ENCODE data around the gene KYNU. TPM values are rescaled to one million over a fixed set of nuclear protein-coding genes. Genes with fewer than 3 reads are reported as not detected.
"Not testable (repeated sequence)": the region's sequence is repeated elsewhere in the genome, so short reads cannot be mapped to it uniquely, and the experiment has no call there.

KYNU gene
- total RNA-seq, 2 donors from 2014 or later: 0.52 to 0.94 TPM

DNA sequence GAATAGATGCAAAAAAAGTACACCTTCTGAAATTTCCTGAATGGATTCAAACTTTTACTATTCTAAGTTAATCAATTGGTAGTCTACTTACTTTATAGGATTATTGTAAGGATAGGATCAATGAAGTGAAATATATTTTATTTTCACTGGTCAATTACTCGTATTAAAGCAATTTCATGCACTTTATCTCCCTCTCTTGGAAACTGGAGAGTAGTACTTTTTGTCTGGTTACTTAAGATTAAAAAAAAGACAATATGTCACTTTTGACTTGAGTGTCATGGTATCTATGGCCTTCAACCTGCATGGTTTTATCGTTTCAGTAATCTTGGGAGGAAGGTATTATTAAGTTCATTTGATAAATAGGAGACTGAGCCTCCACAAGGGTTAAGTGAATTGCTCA lies 1.0 kb upstream of the KYNU start:
- DNase-seq (ENCODE audit: low spot score): no peak
- H3K27me3 ChIP-seq: no peaks in the 10 kb centered on the region
- H3K36me3 ChIP-seq: no peaks in the 10 kb centered on the region
- TF ChIP-seq, protein P1, sequence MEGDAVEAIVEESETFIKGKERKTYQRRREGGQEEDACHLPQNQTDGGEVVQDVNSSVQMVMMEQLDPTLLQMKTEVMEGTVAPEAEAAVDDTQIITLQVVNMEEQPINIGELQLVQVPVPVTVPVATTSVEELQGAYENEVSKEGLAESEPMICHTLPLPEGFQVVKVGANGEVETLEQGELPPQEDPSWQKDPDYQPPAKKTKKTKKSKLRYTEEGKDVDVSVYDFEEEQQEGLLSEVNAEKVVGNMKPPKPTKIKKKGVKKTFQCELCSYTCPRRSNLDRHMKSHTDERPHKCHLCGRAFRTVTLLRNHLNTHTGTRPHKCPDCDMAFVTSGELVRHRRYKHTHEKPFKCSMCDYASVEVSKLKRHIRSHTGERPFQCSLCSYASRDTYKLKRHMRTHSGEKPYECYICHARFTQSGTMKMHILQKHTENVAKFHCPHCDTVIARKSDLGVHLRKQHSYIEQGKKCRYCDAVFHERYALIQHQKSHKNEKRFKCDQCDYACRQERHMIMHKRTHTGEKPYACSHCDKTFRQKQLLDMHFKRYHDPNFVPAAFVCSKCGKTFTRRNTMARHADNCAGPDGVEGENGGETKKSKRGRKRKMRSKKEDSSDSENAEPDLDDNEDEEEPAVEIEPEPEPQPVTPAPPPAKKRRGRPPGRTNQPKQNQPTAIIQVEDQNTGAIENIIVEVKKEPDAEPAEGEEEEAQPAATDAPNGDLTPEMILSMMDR (IDR thresholded peaks at IDR 0.05): no peak
- no peak overlapping the region for H3K4me3 ChIP-seq
- no peak overlapping the region for H3K27ac ChIP-seq
- H3K9me3 ChIP-seq: no peaks in the 10 kb centered on the region
- H3K4me1 ChIP-seq: no peaks in the 10 kb centered on the region

DNA sequence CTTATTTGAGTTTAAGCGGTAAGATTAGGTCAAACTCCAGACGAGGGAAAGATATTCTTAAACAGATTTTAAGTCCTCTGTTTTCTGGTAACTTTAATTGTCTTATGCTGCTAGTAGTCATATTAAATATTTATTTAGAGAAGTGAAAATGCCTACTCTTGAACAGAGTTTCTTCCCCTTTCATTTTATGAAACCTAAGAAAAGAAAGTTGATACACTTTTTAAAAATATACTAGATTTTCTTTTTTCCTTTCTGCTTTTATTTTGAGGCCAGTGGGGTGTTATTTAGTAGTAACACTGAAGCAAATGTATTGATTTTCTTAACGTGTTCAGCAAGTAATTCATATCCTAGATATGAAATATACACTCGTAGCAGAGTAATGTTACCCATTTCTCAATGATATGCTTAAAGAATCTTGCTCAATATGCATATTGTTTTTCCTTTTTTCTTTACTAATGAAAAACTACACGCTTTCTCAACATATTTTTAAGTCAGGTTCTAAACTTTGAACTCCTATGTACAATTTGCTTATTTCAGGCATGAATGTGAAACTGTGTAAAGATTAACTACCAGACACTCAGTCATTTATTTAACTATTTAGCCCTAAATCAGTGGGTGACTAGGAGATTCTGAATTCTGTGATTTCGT lies 691 bp downstream of the KYNU start:
- Histone ChIP-seq H3K36me3 (no peaks in the 10 kb centered on the region), H3K9me3 (no peaks in the 10 kb centered on the region), H3K4me1 (no peaks in the 10 kb centered on the region), H3K4me3 (peak overlapping the region in 1 of 2 donors; percentile 4), H3K27me3 (no peaks in the 10 kb centered on the region), H3K27ac (peak overlapping the region in 1 of 2 donors; percentile 29)
- no peak for DNase-seq (ENCODE audit: low spot score)
- TF ChIP-seq, protein P1 (IDR thresholded peaks at IDR 0.05): no peak

DNA sequence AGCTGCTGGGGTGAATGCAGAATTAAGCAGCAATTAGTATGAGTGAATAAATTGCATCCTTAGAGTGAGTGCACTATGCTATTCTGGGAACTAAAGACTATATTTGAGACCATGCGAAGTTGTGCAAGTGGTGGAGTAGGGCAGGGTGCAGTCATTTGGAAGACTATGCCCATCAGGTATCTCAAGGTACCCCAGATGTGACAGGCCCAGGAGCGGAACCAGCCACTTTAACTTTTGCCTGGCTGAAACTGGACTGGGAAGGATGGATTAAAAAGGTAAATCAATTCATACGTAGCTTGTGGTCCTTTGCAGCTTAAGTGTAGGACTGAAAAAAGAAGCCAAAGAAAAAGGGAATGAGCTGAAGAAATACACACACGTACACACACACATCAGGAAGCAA lies 1.7 kb downstream of the KYNU start:
- Histone ChIP-seq H3K36me3 (no peaks in the 10 kb centered on the region), H3K27ac (no peak overlapping the region), H3K9me3 (no peaks in the 10 kb centered on the region), H3K4me3 (no peak overlapping the region), H3K4me1 (no peaks in the 10 kb centered on the region), H3K27me3 (no peaks in the 10 kb centered on the region)
- no peak for DNase-seq (ENCODE audit: low spot score)
- TF ChIP-seq, protein P1 (IDR thresholded peaks at IDR 0.05): no peak

DNA sequence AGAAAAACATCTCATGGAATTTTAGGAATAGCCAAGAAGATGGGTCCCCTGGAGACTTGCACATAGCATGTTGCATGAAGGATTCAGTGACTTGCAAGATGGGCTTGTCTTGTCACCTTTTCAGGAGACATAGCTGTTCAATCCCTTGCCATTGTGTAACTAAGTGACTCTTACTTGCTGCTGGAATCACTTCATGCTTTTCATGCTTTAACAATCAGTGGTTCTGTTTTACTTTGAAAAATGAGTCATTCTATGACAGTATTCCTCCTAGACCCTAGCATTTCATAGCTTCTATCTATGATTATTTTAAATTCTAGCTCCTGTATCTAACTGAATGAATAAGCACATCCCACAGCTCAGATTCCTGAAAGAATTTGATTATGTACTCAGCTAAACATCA lies 2.8 kb downstream of the KYNU start:
- Histone ChIP-seq H3K27ac (no peak overlapping the region), H3K9me3 (no peaks in the 10 kb centered on the region), H3K27me3 (no peaks in the 10 kb centered on the region), H3K4me3 (no peak overlapping the region), H3K36me3 (no peaks in the 10 kb centered on the region), H3K4me1 (no peaks in the 10 kb centered on the region)
- no peak for DNase-seq (ENCODE audit: low spot score)
- TF ChIP-seq, protein P1 (IDR thresholded peaks at IDR 0.05): no peak

DNA sequence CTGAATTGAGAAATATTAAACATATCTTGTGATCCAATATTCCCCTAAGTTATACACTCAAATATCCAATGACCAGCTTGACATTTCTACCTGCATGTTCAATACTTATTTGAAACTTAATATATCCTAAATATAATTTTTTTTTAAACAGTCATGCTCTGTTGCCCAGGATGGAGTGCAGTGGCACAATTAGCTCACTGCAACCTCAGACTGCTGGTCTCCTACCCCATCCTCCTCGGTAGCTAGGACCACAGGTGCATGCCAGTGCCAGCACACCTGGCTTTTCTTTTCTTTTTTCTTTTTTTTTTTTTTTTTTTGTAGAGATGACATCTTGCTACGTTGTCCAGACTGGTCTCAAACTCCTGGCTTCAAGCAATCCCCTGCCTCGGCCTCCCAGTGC lies 4.2 kb downstream of the KYNU start:
- no peak overlapping the region for H3K4me3 ChIP-seq
- no peak for DNase-seq (ENCODE audit: low spot score)
- TF ChIP-seq, protein P1 (IDR thresholded peaks at IDR 0.05): no peak
- H3K27me3 ChIP-seq: no peaks in the 10 kb centered on the region
- no peak overlapping the region for H3K27ac ChIP-seq
- H3K9me3 ChIP-seq: no peaks in the 10 kb centered on the region
- H3K36me3 ChIP-seq: no peaks in the 10 kb centered on the region
- H3K4me1 ChIP-seq: no peaks in the 10 kb centered on the region

DNA sequence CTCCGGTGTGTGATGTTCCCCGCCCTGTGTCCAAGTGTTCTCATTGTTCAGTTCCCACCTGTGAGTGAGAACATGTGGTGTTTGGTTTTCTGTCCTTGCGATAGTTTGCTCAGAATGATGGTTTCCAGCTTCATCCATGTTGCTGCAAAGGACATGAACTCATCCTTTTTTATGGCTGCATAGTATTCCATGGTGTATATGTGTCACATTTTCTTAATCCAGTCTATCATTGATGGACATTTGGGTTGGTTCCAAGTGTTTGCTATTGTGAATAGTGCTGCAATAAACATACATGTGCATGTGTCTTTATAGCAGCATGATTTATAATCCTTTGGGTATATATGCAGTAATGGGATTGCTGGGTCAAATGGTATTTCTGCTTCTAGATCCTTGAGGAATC lies 5.0 kb downstream of the KYNU start:
- not testable (repeated sequence) for H3K4me1 ChIP-seq; H3K9me3 ChIP-seq; H3K27ac ChIP-seq; H3K4me3 ChIP-seq; H3K36me3 ChIP-seq; H3K27me3 ChIP-seq; DNase-seq (ENCODE audit: low spot score)

Measured in right atrium auricular region (tissue), 2 donors.